ENCODE data around the gene ANKUB1.
A peak's percentile ranks its signal among the peaks of the same experiment; 100 is the strongest.

ANKUB1 gene

GRCh38 chr3:149770246-149770645 is 22.1 kb downstream of the ANKUB1 start:
- H3K4me3 ChIP-seq (ENCODE audit: low read depth in 1 of 5, low read length in 5 of 5) = no peak overlapping the region
- no peak overlapping the region for H3K9ac ChIP-seq (ENCODE audit: low read length in 5 of 5)
- no peaks in the 10 kb centered on the region for H3K36me3 ChIP-seq (ENCODE audit: control insufficient read depth in 5 of 5, insufficient read depth in 5 of 5, low read length in 5 of 5)
- H3K9me3 ChIP-seq (ENCODE audit: control insufficient read depth in 5 of 5, low read length in 5 of 5) = no peaks in the 10 kb centered on the region
- no peaks in the 10 kb centered on the region for H3K4me1 ChIP-seq (ENCODE audit: control insufficient read depth in 5 of 5, insufficient read depth in 5 of 5, low read length in 5 of 5)
- no peak overlapping the region for H3K27ac ChIP-seq (ENCODE audit: low read depth, low read length)
- H3K27me3 ChIP-seq (ENCODE audit: control insufficient read depth in 5 of 5, insufficient read depth in 4 of 5, low read length in 5 of 5) = no peaks in the 10 kb centered on the region

- no peak overlapping the region for H3K4me3 ChIP-seq (ENCODE audit: low read depth in 1 of 5, low read length in 5 of 5)
- no peaks in the 10 kb centered on the region for H3K9me3 ChIP-seq (ENCODE audit: control insufficient read depth in 5 of 5, low read length in 5 of 5)
- H3K9ac ChIP-seq (ENCODE audit: low read length in 5 of 5) = no peak overlapping the region
- H3K4me1 ChIP-seq (ENCODE audit: control insufficient read depth in 5 of 5, insufficient read depth in 5 of 5, low read length in 5 of 5) = no peaks in the 10 kb centered on the region
- H3K27me3 ChIP-seq (ENCODE audit: control insufficient read depth in 5 of 5, insufficient read depth in 4 of 5, low read length in 5 of 5) = peaks cover 0 to 6% (median 3%) of the 10 kb centered on the region in 5 donors
- H3K27ac ChIP-seq (ENCODE audit: low read depth, low read length) = no peak overlapping the region
- no peaks in the 10 kb centered on the region for H3K36me3 ChIP-seq (ENCODE audit: control insufficient read depth in 5 of 5, insufficient read depth in 5 of 5, low read length in 5 of 5)
Observed at GRCh38 chr3:149768704-149769103, 23.6 kb downstream of the ANKUB1 start.

- H3K4me1 ChIP-seq (ENCODE audit: control insufficient read depth in 5 of 5, insufficient read depth in 5 of 5, low read length in 5 of 5) = no peaks in the 10 kb centered on the region
- H3K36me3 ChIP-seq (ENCODE audit: control insufficient read depth in 5 of 5, insufficient read depth in 5 of 5, low read length in 5 of 5) = no peaks in the 10 kb centered on the region
- H3K27me3 ChIP-seq (ENCODE audit: control insufficient read depth in 5 of 5, insufficient read depth in 4 of 5, low read length in 5 of 5) = peaks cover 0 to 8% (median 4%) of the 10 kb centered on the region in 5 donors
- no peak overlapping the region for H3K4me3 ChIP-seq (ENCODE audit: low read depth in 1 of 5, low read length in 5 of 5)
- H3K9ac ChIP-seq (ENCODE audit: low read length in 5 of 5) = no peak overlapping the region
- H3K9me3 ChIP-seq (ENCODE audit: control insufficient read depth in 5 of 5, low read length in 5 of 5) = no peaks in the 10 kb centered on the region
- H3K27ac ChIP-seq (ENCODE audit: low read depth, low read length) = no peak overlapping the region
Observed at GRCh38 chr3:149767720-149768119, 24.6 kb downstream of the ANKUB1 start.

GRCh38 chr3:149765762-149766334 is 26.5 kb downstream of the ANKUB1 start:
- H3K27ac ChIP-seq (ENCODE audit: low read depth, low read length) = no peak overlapping the region
- no peak overlapping the region for H3K9ac ChIP-seq (ENCODE audit: low read length in 5 of 5)
- H3K36me3 ChIP-seq (ENCODE audit: control insufficient read depth in 5 of 5, insufficient read depth in 5 of 5, low read length in 5 of 5) = no peaks in the 10 kb centered on the region

GRCh38 chr3:149764302-149764701 is 28.1 kb downstream of the ANKUB1 start:
- Histone ChIP-seq H3K27ac (ENCODE audit: low read depth, low read length) (no peak overlapping the region), H3K36me3 (ENCODE audit: control insufficient read depth in 5 of 5, insufficient read depth in 5 of 5, low read length in 5 of 5) (no peaks in the 10 kb centered on the region), H3K27me3 (ENCODE audit: control insufficient read depth in 5 of 5, insufficient read depth in 4 of 5, low read length in 5 of 5) (peaks cover 0 to 8% (median 4%) of the 10 kb centered on the region in 5 donors), H3K9ac (ENCODE audit: low read length in 5 of 5) (no peak overlapping the region), H3K4me3 (ENCODE audit: low read depth in 1 of 5, low read length in 5 of 5) (no peak overlapping the region), H3K4me1 (ENCODE audit: control insufficient read depth in 5 of 5, insufficient read depth in 5 of 5, low read length in 5 of 5) (no peaks in the 10 kb centered on the region), H3K9me3 (ENCODE audit: control insufficient read depth in 5 of 5, low read length in 5 of 5) (no peaks in the 10 kb centered on the region)

More at GRCh38 chr3:149765762-149766334, 26.5 kb downstream of the ANKUB1 start:
- H3K27me3 ChIP-seq (ENCODE audit: control insufficient read depth in 5 of 5, insufficient read depth in 4 of 5, low read length in 5 of 5) = peaks cover 0 to 8% (median 4%) of the 10 kb centered on the region in 5 donors
- H3K4me1 ChIP-seq (ENCODE audit: control insufficient read depth in 5 of 5, insufficient read depth in 5 of 5, low read length in 5 of 5) = no peaks in the 10 kb centered on the region
- H3K4me3 ChIP-seq (ENCODE audit: low read depth in 1 of 5, low read length in 5 of 5) = no peak overlapping the region
- no peaks in the 10 kb centered on the region for H3K9me3 ChIP-seq (ENCODE audit: control insufficient read depth in 5 of 5, low read length in 5 of 5)

GRCh38 chr3:149763565-149764195 is 28.7 kb downstream of the ANKUB1 start:
- Histone ChIP-seq H3K27ac (ENCODE audit: low read depth, low read length) (no peak overlapping the region), H3K4me3 (ENCODE audit: low read depth in 1 of 5, low read length in 5 of 5) (no peak overlapping the region), H3K27me3 (ENCODE audit: control insufficient read depth in 5 of 5, insufficient read depth in 4 of 5, low read length in 5 of 5) (peaks cover 0 to 8% (median 4%) of the 10 kb centered on the region in 5 donors), H3K4me1 (ENCODE audit: control insufficient read depth in 5 of 5, insufficient read depth in 5 of 5, low read length in 5 of 5) (no peaks in the 10 kb centered on the region), H3K9ac (ENCODE audit: low read length in 5 of 5) (no peak overlapping the region), H3K9me3 (ENCODE audit: control insufficient read depth in 5 of 5, low read length in 5 of 5) (no peaks in the 10 kb centered on the region), H3K36me3 (ENCODE audit: control insufficient read depth in 5 of 5, insufficient read depth in 5 of 5, low read length in 5 of 5) (no peaks in the 10 kb centered on the region)

GRCh38 chr3:149753717-149754116 is 38.6 kb downstream of the ANKUB1 start:
- no peak overlapping the region for H3K27ac ChIP-seq (ENCODE audit: low read depth, low read length)
- H3K4me1 ChIP-seq (ENCODE audit: control insufficient read depth in 5 of 5, insufficient read depth in 5 of 5, low read length in 5 of 5) = peaks cover 0 to 17% (median 17%) of the 10 kb centered on the region in 5 donors
- H3K4me3 ChIP-seq (ENCODE audit: low read depth in 1 of 5, low read length in 5 of 5) = no peak overlapping the region
- H3K36me3 ChIP-seq (ENCODE audit: control insufficient read depth in 5 of 5, insufficient read depth in 5 of 5, low read length in 5 of 5) = peaks cover 4 to 13% (median 11%) of the 10 kb centered on the region in 5 donors
- H3K9ac ChIP-seq (ENCODE audit: low read length in 5 of 5) = no peak overlapping the region
- no peaks in the 10 kb centered on the region for H3K27me3 ChIP-seq (ENCODE audit: control insufficient read depth in 5 of 5, insufficient read depth in 4 of 5, low read length in 5 of 5)
- H3K9me3 ChIP-seq (ENCODE audit: control insufficient read depth in 5 of 5, low read length in 5 of 5) = no peaks in the 10 kb centered on the region

GRCh38 chr3:149752788-149753136 is 39.6 kb downstream of the ANKUB1 start:
- Histone ChIP-seq H3K4me1 (ENCODE audit: control insufficient read depth in 5 of 5, insufficient read depth in 5 of 5, low read length in 5 of 5) (peaks cover 0 to 17% (median 17%) of the 10 kb centered on the region in 5 donors), H3K9me3 (ENCODE audit: control insufficient read depth in 5 of 5, low read length in 5 of 5) (no peaks in the 10 kb centered on the region), H3K27ac (ENCODE audit: low read depth, low read length) (no peak overlapping the region), H3K9ac (ENCODE audit: low read length in 5 of 5) (peak overlapping the region in 4 of 5 donors; percentile 39 to 99 (median 84)), H3K36me3 (ENCODE audit: control insufficient read depth in 5 of 5, insufficient read depth in 5 of 5, low read length in 5 of 5) (peaks cover 13 to 22% (median 20%) of the 10 kb centered on the region in 5 donors), H3K27me3 (ENCODE audit: control insufficient read depth in 5 of 5, insufficient read depth in 4 of 5, low read length in 5 of 5) (no peaks in the 10 kb centered on the region), H3K4me3 (ENCODE audit: low read depth in 1 of 5, low read length in 5 of 5) (peak overlapping the region; percentile 82 to 98 (median 96))

- H3K4me1 ChIP-seq (ENCODE audit: control insufficient read depth in 5 of 5, insufficient read depth in 5 of 5, low read length in 5 of 5) = peaks cover 0 to 17% (median 17%) of the 10 kb centered on the region in 5 donors
- H3K27me3 ChIP-seq (ENCODE audit: control insufficient read depth in 5 of 5, insufficient read depth in 4 of 5, low read length in 5 of 5) = no peaks in the 10 kb centered on the region
- H3K9ac ChIP-seq (ENCODE audit: low read length in 5 of 5) = peak within 1 kb of the TSS; percentile 74 to 99 (median 92)
- peak within 1 kb of the TSS; percentile 63 for H3K27ac ChIP-seq (ENCODE audit: low read depth, low read length)
- H3K9me3 ChIP-seq (ENCODE audit: control insufficient read depth in 5 of 5, low read length in 5 of 5) = no peaks in the 10 kb centered on the region
- H3K4me3 ChIP-seq (ENCODE audit: low read depth in 1 of 5, low read length in 5 of 5) = peak within 1 kb of the TSS; percentile 94 to 98 (median 96)
- H3K36me3 ChIP-seq (ENCODE audit: control insufficient read depth in 5 of 5, insufficient read depth in 5 of 5, low read length in 5 of 5) = peaks cover 19 to 27% (median 24%) of the 10 kb centered on the region in 5 donors
Observed at GRCh38 chr3:149752051-149752787, 40.1 kb downstream of the ANKUB1 start, which contains the start of gene COMMD2. TSS of gene COMMD2 (minus strand) at chr3:149752489. CDS start at chr3:149752444, 45 bp downstream.

GRCh38 chr3:149751551-149751950 is 40.8 kb downstream of the ANKUB1 start:
- H3K27ac ChIP-seq (ENCODE audit: low read depth, low read length) = peak overlapping the region; percentile 63
- H3K9ac ChIP-seq (ENCODE audit: low read length in 5 of 5) = peak overlapping the region; percentile 74 to 99 (median 92)

More at GRCh38 chr3:149751551-149751950, 40.8 kb downstream of the ANKUB1 start:
- H3K4me3 ChIP-seq (ENCODE audit: low read depth in 1 of 5, low read length in 5 of 5) = peak overlapping the region; percentile 94 to 98 (median 96)
- peaks cover 26 to 32% (median 29%) of the 10 kb centered on the region in 5 donors for H3K36me3 ChIP-seq (ENCODE audit: control insufficient read depth in 5 of 5, insufficient read depth in 5 of 5, low read length in 5 of 5)
- H3K27me3 ChIP-seq (ENCODE audit: control insufficient read depth in 5 of 5, insufficient read depth in 4 of 5, low read length in 5 of 5) = no peaks in the 10 kb centered on the region
- H3K9me3 ChIP-seq (ENCODE audit: control insufficient read depth in 5 of 5, low read length in 5 of 5) = no peaks in the 10 kb centered on the region
- H3K4me1 ChIP-seq (ENCODE audit: control insufficient read depth in 5 of 5, insufficient read depth in 5 of 5, low read length in 5 of 5) = peaks cover 0 to 17% (median 17%) of the 10 kb centered on the region in 5 donors

Measured in subcutaneous abdominal adipose tissue (tissue), 5 donors.